Stimulated activated CD4-positive, alpha-beta T cell treated with anti-CD3 and anti-CD28 coated beads, Interleukin-15, amount 100 ng/mL, for 48 hours (primary cell): ENCODE results near the gene DNAJC8.

ENCODE experiments used
- DNase-seq, 2 donors: peaks; one replicate each; pipeline ENCODE4 v3.0.0-alpha.2; 2020; ENCODE audit warnings: low read depth in 2 of 2

The DNAJC8 gene, protein sequence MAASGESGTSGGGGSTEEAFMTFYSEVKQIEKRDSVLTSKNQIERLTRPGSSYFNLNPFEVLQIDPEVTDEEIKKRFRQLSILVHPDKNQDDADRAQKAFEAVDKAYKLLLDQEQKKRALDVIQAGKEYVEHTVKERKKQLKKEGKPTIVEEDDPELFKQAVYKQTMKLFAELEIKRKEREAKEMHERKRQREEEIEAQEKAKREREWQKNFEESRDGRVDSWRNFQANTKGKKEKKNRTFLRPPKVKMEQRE

DNA sequence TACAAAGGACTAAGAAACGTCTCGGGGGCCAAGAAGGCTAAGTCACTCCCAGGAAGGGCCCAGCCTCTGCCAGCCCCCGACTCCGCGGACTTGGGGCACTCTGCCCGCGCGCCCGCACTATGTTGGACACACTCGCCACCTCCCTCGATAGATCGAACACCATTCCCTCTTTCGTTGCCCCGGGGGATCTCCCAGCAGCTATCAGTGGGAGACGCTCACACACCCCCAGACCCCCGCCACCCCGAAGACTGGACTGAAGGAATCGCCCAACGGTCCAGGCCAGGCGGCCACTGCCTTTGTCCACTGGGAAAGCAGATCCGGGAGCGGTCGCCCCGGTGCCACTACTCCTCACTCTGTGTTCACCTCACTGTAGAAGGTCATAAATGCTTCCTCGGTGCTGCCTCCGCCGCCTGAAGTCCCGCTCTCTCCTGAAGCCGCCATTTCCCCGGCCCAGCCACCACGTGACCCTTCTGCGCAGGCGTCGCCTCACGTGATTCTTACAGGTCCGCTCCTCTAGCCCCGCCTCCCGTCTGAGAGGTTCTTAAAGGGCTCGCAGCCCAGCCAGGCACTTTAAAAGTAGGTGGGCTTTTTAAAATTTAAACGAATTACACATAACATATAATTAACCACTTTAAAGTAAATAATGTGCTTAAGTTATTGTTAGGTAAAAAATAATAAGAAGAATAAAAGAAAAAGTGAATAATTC is at the start of gene DNAJC8:
Gene DNAJC8, minus strand, starts transcription at position 472 of the 706 bp plus-strand sequence. Its CDS starts 31 bp downstream, at position 441.
- DNase-seq = peak; percentile 89 to 96

DNA sequence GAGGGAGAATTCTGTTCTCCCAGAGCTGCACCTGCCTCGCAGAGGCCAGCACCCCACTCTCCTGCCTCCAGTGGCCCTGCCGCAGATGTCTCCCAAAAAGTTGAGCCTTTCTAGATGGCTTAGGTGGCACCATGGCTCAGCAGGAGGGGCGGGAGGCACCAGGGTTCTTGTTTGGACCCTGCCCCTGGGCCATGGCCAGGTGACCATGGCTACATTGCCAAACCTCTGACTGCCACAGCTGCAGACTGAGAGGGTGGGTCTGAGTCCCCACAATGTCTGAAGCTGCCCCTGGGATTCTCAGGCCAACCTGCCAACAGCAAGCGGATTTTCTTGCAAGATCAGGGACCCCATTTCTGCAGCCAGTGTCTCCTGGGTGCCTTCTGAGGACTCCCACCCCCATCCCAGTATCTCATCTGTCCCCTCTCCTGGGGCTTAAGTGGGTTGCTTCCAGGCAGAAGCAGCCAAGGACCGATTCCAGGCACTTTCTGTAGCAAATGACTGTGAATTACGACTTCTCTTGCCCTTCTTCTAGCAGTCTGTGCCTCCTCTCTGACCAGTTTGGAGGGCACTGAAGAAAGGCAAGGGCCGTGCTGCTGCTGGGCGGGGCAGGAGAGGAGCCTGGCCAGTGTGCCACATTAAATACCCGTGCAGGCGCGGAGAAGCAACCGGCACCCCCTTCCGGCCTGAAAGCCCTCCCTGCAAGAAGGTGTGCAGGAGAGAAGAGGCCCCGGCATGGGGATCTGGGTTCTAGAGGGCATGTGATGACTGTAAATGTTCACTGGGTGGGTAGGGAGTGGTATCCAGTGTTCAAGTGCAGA is 49.0 kb upstream of the DNAJC8 start:
- no peak for DNase-seq

DNA sequence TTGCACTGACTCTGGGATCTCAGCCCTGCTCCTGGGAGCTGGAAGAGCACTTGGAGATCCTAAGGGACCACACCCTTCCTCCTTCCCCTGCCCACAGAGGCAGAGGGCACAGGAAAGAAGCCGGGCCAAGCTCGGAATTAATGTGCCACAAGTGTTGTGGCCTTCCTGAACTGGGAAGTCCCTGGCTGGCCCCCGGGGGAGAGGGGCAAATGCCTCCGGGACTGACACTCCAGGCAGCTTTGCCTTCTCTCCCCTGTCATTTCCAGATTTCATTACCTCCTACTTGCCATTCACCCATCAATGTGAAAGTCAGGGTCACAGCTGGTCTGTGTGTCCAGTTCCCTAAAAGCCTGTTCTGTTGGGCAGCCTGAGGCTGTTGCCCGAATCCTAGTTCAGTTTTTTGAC is 48.1 kb upstream of the DNAJC8 start:
- DNase-seq = no peak

DNA sequence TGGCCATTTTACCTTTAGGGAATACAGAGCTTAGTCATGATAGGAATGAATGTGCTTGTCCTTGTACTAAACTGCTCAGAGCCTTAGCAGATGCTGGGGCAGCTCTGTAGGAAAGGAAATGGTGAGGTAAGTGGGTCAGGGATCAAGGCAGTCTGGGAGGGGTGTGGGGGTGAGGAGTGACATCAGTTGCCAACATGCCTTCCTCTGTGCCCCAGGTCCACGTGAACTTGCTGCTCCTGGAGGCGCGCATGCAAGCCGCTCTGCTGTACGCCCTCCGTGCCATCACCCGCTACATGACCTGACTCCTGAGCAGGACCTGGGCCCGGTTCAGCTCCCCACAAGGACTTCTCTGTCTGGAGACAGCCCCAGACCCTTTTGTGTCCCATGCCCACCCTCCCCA is 47.7 kb upstream of the DNAJC8 start:
- DNase-seq = no peak

DNA sequence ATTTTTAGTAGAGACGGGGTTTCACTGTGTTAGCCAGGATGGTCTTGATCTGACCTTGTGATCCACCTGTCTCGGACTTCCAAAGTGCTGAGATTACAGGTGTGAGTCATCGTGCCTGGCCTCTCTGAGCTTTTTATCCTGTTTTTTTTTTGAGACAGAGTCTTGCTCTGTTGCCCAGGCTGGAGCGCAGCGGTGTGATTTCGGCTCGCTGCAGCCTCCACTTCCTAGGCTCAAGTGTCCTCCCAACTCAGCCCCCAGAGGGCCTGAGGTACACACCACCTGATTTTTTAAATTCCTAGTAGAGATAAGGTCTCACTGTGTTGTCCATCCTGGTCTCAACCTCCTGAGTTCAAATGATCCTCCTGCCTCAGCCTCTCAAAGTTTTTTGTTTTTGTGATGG is 46.9 kb upstream of the DNAJC8 start:
- DNase-seq = no peak

DNA sequence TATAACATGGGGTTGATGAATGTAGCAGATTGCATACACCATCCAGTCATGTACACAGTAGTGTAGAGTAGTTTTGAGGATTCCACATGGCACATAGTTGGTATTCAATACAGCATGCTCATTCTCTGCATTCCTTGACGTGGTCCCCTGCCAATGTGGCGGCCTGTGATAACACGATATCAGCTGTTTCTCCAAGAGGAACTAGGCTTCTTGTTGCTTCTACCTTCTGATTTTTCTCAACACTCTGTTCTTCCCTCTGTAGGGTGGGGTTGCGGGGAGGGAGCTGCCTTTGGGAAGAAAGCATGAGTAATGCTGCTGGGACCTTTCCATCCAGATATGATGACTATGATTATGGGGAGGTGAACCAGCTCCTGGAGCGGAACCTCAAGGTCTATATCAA is 45.9 kb upstream of the DNAJC8 start:
- DNase-seq = no peak

DNA sequence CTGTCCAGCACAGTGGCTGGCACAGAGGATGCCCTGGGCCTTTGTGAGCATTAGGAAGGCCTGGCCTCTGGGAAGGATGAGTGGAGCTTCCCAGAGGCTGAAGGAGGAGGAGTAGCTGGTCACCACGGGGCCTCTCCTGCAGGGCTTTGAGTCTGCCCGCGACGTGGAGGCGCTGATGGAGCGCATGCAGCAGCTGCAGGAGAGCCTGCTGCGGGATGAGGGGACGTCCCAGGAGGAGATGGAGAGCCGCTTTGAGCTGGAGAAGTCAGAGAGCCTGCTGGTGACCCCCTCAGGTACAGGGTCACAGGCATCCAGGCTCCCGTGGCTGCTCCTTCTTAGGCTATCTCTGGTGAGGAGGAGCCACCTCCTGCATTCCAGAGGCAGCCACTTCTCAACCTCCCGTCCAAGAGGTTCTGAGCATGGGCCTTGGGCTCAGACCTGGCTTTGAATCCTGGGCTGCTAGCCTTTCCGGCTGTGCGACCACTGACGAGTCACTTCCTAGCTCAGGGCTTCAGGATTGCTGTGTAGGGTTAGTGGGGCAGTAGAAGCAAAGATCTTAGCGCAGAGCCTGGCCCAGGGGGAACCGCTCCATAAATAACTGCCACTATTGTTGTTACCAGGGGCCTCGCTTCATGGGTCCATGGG is 40.5 kb upstream of the DNAJC8 start:
- no peak for DNase-seq

DNA sequence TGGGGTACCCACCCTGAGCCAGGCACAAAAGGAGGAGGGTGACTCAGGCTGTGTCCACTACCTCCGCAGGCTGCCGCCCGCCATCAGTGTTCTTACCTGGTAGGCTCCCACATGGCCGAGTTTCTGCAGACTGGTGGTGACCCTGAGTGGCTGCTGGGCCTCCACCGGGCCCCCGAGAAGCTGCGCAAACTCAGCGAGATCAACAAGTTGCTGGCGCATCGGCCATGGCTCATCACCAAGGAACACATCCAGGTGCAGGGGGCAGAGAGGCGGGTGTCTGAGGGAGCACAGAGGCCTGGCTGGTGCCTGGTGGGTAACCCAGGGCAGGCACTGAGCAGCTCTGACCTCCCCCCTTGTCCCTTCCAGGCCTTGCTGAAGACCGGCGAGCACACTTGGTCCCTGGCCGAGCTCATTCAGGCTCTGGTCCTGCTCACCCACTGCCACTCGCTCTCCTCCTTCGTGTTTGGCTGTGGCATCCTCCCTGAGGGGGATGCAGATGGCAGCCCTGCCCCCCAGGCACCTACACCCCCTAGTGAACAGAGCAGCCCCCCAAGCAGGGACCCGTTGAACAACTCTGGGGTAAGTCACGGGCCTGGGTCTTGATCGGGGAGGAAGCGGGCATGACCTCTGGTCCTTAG is 39.5 kb upstream of the DNAJC8 start:
- no peak for DNase-seq

DNA sequence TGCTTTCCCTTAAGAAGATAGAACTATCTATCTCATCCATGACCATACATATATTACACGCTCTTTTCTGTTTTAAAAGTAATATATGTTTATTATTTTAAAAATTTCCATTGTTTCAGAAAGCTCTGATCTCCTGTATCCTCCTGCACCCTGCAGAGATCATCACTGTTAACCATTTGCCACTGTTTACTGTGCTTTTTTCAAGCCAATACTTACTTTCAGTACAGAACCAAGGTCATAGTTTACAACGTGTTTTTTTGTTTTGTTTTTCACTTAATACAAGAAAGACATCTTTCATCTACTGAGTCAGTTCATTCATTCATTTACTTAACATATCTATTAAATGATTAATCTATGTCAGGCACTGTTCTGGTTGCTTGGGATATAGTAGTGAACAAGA is 36.7 kb upstream of the DNAJC8 start:
- no peak for DNase-seq

DNA sequence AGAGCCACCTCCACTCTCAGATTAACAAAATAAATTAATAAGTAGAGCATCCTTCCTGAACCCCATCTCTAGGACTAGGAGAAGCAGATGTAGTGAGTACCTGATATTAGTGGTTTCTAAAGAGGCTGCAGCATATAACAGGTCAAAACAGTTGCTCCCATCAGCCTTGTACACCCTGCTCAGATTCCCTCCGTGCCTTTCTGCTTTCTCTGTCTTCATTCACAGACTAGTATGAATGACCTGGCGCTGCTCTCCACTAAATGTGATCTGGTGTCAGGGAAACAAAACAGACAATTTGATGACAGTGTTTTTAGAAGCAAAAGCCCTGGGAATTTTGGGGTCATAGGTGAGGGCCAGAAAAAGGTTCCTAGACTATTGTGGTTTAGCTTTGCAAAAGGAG is 34.8 kb upstream of the DNAJC8 start:
- DNase-seq = no peak

DNA sequence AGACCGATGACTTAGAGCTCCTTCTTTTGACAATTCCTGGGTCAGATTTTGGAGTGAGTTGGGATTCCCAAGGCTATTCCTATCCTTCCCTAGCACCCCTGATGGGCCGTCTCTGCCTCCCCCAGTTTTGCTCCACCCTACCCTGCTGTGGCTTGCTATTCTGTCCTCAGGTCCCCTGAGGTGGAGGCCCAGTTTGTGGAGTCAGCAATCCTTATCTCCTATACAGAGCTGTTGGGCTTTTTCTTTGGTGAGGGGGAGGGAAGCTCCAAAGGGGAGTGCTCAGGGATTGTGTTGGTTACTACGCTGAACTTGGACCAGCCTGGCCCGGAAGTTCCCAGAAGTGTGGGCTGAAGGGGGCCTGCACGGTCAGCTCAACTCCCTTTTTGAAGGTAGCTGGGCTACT is 34.1 kb upstream of the DNAJC8 start:
- DNase-seq = no peak

DNA sequence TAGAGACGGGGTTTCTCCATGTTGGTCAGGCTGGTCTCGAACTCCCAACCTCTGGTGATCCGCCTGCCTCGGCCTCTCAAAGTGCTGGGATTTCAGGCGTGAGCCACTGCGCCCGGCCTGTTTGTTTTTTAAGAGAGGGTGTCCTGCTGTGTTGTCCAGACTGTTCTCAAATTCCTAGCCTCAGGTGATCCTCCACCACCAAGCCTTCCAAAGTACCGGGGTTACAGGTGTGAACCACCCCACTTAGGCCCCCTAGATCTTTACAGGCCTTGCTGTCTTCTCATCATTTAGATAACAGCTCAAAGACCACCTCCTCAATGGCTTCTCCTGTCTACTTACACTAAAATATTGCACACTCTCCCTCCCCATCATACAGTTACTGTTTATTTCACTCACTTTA is 32.7 kb upstream of the DNAJC8 start:
- no peak for DNase-seq

DNA sequence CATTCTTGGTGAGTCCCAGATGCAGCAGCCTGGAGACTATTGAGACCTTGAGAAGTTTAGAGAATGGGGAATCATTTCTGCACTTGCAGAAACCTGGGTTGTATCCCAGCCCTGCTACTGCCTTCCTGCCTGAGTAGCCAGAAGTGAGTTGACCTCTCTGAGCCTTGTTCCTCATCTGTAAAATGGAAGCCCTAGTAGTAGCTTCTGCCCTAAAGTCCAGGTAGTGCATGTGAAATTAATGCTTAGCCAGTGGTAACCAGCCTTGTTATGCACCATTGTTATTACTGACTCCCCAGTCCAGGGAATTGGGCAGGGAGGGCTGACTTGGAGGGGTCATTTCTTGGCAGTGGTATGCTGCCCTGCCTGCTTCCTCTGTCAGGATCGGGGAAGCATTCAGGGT is 32.1 kb upstream of the DNAJC8 start:
- no peak for DNase-seq

DNA sequence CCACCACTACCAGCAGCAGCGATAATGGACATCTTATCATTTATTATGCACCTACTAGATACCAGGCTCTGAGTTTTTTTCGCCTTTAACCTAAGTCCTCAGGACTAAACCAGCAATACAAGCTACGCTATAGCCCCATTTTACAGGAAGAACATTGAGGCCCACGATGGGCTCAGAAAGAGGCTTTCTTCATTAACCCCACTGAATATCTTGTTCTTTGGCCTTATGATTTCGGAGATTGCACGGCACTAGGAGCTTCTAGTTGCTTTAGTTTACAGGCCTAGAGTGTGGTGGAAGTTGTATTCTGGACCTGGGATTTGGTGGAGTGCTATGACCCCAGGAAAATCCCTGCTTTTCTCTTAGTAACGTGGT is 28.0 kb upstream of the DNAJC8 start:
- no peak for DNase-seq

DNA sequence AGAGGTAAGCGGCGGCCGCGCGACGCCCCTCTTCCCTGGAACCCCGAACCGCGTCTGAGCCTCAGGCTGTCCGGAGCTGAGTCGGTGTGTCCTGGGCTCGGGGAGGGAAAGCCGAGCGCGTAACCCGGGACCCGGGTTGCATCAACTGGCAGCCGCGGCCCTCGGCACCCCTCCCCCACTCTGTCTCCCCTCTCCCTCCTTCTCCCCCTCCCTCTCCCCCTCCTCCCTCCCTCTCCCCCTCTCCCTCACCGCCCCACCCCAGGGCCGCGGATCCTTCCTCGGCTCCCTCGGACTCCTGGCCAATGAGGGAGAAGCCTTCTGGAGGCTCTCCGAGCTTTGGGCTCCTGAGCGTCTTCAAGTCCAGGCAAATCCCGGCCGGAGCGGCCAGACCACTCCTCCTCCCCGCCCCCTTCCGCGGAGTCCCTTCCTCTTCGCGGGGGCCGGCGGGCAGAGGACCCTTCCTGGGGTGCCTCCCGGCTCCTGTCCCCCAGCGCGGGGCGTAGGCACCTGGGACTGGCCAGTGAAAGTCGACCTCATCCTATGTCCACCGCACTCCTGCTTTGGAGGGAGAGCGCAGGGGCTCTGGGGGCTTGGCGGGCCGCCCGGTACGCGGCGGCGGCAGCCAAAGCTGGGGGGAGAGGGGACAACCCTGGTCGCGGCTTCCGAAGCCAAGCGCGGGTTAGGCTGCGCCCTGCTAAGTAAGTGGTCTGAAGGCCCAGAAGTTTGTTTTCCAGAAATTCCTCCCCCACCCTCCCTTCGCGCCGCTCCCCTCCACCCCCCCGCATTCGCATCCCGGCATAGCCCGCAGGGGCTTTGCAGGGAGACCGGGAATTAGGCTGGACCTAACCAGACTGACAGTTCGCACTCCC is 27.3 kb upstream of the DNAJC8 start:
- no peak for DNase-seq

DNA sequence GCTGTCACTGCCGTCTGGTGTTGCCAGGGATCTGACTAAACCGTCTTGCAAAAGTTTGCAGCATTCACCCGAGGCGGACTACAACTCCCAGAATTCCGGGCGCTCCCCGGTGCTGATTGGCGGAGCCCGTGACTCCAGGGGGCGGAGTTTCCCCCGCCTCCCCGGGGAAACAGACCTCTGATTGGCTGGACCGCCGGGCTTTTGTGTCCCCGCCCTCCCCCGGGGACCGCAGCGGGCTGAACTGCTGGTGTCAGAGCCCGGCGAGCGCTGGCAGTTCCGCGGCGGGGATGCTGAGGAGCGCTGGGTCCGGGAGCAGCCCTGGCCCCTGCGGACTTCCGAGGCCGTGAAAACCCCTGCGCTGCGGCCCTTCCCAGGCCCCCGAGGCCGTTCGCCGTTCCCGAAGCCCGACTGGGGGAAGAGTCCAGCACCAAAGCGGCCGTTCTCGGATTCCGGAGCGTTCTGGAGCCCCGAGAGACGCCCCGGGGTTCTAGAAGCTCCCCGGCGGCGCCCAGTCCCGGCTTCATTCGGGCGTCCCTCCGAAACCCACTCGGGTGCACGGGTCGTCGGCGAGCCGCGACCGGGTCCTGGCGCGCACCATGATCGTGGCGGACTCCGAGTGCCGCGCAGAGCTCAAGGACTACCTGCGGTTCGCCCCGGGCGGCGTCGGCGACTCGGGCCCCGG is 26.6 kb upstream of the DNAJC8 start, which contains the start of gene SESN2:
Gene SESN2, plus strand, starts transcription at position 267 of the 682 bp plus-strand sequence. Its CDS starts 330 bp downstream, at position 597.
- peak; percentile 99 to 100 for DNase-seq

DNA sequence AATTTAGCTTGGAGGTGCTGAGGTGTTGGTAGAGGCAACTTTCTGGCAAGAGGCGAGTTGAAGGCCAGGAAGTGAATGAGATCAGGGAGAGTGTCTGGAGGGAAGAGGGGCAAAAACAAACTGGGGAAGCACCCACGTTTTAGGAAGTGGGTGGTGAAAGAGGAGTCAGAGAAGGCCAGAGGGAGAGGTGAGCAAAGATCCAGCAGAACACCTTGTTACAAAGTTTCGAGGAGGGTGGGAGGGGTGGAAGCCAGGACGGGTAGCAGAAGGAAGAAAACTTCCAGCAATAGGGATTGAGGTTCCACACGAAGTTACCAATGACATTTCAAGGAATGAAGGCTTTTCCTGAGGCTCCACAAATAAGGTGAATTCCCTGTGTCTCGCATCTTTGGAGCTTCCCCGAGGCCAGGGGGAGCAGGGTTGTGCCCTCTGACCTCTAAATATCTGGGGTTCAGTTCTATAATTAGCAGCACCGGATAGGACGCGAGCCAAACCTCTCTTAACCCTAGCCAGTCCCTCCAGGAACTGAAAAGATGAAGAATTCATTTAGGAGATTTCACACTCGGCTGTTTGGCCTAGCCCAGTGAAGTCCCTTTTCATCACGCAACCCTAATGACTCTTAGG is 25.9 kb upstream of the DNAJC8 start:
- no peak for DNase-seq

DNA sequence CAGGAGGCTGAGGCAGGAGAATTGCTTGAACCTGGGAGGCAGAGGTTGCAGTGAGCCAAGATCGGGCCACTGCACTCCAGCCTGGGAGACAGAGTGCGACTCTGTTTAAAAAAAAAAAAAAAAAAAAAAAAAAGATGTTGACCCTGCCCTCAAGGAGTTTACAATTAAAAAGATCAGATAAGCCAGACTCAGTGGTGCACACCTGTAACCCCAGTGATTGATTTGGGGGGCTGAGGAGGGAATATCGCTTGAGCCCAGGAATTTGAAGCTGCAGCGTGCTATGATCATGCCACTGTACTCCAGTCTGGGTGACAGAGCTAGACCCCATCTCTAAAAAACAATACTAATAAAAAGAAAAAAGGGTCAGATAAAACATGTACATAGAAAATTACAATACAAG is 24.9 kb upstream of the DNAJC8 start:
- DNase-seq = no peak

DNA sequence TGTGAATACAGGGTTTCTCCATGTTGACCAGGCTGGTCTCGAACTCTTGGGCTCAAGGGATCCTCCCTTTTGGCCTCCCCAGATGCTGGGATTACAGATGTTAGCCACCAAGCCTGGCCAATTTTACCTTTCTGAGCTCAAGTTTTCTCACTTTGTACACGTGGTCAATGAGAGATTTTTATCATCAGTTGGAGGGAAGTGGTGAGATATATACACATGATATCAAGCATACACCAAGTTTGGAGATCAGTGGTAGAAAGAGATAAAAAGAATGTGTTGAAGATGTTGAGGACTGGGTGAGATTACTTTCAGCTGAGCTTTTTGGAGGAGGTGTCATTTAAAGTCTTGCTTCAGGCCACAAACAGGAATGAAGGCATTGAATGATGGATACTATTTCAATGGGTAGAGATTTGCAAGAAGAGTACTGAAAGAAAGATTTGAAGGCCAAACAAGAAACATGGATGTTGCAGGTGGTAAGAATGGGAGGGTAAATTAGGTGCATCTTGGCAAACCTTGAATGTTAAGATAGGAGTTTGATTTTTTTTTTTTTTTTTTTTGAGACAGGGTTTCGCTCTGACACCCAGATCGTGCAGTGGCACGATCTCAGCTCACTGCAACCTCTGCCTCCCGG is 23.5 kb upstream of the DNAJC8 start:
- DNase-seq = no peak
